IPS DF 6.9 (cell line): ENCODE measurements around the gene LARGE2.

Source experiments
- DNase-seq: peaks from one replicate; pipeline ENCODE4 v3.0.0-alpha.2; 2013; ENCODE audit warnings: low read depth, low spot score
- H3K27ac ChIP-seq: one replicate; pipeline ENCODE4 v1.5.1; 2013; ENCODE audit warnings: low read length, control low read depth
- H3K27me3 ChIP-seq: 2 replicates; pipeline ENCODE4 v1.6.1; 2013; ENCODE audit warnings: mild to moderate bottlenecking, low read length; ENCODE audit not compliant: control insufficient read depth, insufficient read depth
- H3K36me3 ChIP-seq: 2 replicates; pipeline ENCODE4 v1.6.1; 2013; ENCODE audit warnings: low read length; ENCODE audit not compliant: control insufficient read depth, insufficient read depth
- H3K4me1 ChIP-seq: 2 replicates; pipeline ENCODE4 v1.6.1; 2013; ENCODE audit warnings: low read length; ENCODE audit not compliant: control insufficient read depth, insufficient read depth
- H3K4me3 ChIP-seq: 2 replicates; pipeline ENCODE4 v1.5.1; 2013; ENCODE audit warnings: mild to moderate bottlenecking, low read length
- H3K9me3 ChIP-seq: 2 replicates; pipeline ENCODE4 v1.6.1; 2013; ENCODE audit warnings: low read length, inconsistent platforms; ENCODE audit not compliant: control insufficient read depth, insufficient read depth
- WGBS: extraction: QIAGEN DNeasy Blood & Tissue Kit; methylation state at CpG from one replicate; pipeline ENCODE4 v1.1.7; 2013; ENCODE audit warnings: mixed read lengths, missing lambda C conversion rate; ENCODE audit not compliant: insufficient read length, insufficient coverage; 5-methylcytosine and 5-hydroxymethylcytosine counted together

Gene LARGE2

DNA sequence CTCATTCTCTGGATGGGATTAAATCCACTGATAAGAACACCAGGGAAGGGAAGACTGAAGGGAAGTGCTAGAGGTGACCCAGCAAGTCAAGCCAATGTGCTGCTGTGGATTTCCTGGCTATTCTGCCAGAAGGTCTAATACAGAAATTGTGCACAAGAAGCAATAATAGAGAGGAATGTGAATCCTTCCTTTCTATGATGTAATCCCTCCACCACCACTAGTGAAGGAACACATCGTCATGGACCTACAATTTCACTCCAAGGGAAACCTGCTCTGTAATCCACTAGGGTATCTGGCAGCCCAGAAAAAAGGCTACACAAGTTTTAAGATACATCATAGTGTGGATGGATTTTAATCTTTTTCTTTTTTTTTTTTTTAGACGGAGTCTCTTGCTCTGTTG, 17.4 kb downstream of the LARGE2 start:
- Histone ChIP-seq H3K27ac (no peak overlapping the region), H3K27me3 (no peaks in the 10 kb centered on the region), H3K36me3 (peaks cover 5% of the 10 kb centered on the region; the same call in 1 of the 2 replicates), H3K9me3 (no peaks in the 10 kb centered on the region), H3K4me3 (no peak overlapping the region), H3K4me1 (no peaks in the 10 kb centered on the region)
- WGBS, result no CpG with 5 or more reads among the region's 2 CpGs
- DNase-seq, result no peak

DNA sequence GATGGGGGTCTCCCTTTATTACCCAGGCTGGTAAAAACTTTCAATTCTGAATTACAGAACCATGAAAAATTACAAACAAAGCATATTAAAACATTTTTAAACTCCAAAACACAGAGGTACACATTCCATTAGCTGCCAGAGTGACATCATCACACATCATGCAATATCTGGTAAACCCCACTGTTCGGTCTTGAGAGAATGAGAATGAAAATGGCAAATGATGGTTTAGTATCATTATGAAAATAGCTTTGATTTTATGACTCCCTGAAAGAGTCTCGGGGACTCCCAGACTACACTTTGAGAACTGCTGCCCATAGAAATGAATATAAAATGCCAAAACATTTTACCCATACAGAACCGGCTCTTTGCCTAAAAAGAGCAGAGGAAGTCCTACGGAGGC, 18.8 kb downstream of the LARGE2 start:
- Histone ChIP-seq H3K9me3 (no peaks in the 10 kb centered on the region), H3K27me3 (no peaks in the 10 kb centered on the region), H3K4me1 (no peaks in the 10 kb centered on the region), H3K27ac (no peak overlapping the region), H3K36me3 (no peaks in the 10 kb centered on the region; the same call in 1 of the 2 replicates), H3K4me3 (no peak overlapping the region)
- no CpG with 5 or more reads among the region's 4 CpGs for WGBS
- DNase-seq, result no peak

DNA sequence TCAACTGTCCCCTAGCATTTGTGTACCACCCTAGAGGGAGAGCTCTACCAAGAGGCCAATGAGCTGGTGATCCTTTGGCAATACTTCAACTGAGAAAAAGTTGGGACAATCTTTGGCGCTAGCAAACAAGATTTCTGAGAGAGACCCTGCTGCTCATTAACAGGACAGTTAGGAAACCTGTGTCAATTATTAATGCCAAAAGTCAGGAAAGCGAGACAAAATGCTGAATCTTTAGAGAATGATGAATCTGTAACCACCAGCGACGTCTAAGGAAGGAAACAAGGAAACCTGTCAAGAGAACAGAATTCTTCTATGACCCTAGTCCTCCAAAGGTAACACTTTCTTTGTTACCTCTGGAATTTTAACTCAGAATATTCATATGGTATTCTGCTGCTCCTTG, 19.9 kb downstream of the LARGE2 start:
- no peak overlapping the region for H3K4me3 ChIP-seq
- WGBS, result no CpG with 5 or more reads among the region's 4 CpGs
- no peaks in the 10 kb centered on the region; the same call in 1 of the 2 replicates for H3K36me3 ChIP-seq
- no peaks in the 10 kb centered on the region for H3K9me3 ChIP-seq
- no peaks in the 10 kb centered on the region for H3K27me3 ChIP-seq
- DNase-seq, result no peak
- H3K27ac ChIP-seq, result no peak overlapping the region
- H3K4me1 ChIP-seq, result no peaks in the 10 kb centered on the region

DNA sequence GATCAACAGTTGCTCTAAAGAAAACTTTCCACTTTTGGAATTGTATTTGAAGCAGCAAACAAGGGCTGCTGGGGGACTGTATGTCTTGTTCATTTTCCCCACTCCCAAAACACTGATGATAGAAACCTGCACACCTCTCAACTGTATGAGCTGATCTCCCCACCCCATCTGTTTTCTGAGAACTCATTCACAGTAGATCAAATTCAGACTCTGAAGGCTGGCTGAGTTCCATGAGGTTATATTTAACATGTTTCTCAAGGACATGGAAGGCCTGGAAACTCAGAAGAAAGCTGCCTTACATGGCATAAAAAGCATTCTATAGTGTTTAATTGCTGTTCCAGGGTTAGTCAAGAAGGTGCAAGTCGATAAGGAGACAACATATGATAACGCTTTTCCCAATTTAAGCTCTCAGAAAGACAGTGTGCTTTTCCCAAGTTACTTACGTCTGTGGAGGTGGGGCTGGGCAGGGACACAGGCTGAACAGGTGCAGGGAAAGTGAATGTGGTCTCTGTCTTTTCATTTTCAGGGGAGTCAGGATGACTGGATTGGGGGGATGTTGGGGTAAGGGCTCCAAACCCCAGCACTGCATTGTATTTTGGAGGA, 23.0 kb downstream of the LARGE2 start:
- Histone ChIP-seq H3K4me3 (no peak overlapping the region), H3K27ac (no peak overlapping the region), H3K27me3 (no peaks in the 10 kb centered on the region), H3K9me3 (no peaks in the 10 kb centered on the region), H3K36me3 (no peaks in the 10 kb centered on the region; the same call in 1 of the 2 replicates), H3K4me1 (no peaks in the 10 kb centered on the region)
- DNase-seq, result no peak
- WGBS, result no CpG with 5 or more reads among the region's 3 CpGs

DNA sequence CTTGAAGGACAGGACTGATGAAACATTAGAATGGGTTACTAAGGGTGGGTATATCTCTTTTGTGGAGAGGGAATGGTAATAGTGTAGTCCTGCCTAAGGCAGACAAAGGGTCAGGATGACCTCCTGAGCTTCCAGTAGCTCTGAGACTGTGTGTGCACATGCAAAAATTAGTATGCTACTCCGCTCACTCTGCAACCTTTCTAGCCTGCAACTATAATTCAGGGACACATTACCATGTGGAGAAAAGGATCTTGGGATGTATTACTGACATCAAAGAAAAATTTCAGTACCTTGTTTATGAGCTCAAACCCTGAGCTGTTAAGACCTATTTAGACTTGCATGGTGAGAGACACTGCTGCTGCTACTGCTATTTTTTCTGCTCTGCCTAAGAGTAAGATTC, 25.4 kb downstream of the LARGE2 start:
- WGBS, result no CpG with 5 or more reads among the region's 1 CpG

DNA sequence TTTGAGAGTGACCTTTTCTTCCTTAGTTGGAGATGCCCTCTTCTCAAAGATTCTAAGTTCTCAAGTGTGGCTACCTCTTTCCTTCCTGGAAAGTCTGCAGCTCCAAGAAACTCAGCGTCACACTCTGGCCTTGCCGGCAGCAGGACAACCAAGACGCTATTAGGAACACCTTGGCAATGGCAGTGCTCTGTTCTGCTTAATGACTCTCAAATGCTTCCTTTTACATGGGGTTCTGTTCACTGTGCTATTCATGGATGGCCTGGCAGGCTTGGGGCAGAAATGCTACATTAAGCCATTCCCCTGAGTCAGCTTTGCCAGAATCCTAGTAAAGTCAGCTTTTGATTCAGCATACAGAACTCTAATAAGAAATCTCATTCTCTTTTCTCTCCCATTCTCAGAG, 25.9 kb downstream of the LARGE2 start:
- Histone ChIP-seq H3K27me3 (no peaks in the 10 kb centered on the region), H3K9me3 (no peaks in the 10 kb centered on the region), H3K4me3 (no peak overlapping the region), H3K36me3 (no peaks in the 10 kb centered on the region; the same call in 1 of the 2 replicates), H3K27ac (no peak overlapping the region), H3K4me1 (no peaks in the 10 kb centered on the region)
- no CpG with 5 or more reads among the region's 3 CpGs for WGBS
- DNase-seq, result no peak

More for the DNA sequence above, 25.4 kb downstream of the LARGE2 start:
- Histone ChIP-seq H3K9me3 (no peaks in the 10 kb centered on the region), H3K4me3 (no peak overlapping the region), H3K4me1 (no peaks in the 10 kb centered on the region), H3K36me3 (no peaks in the 10 kb centered on the region; the same call in 1 of the 2 replicates), H3K27me3 (no peaks in the 10 kb centered on the region), H3K27ac (no peak overlapping the region)
- no peak for DNase-seq

DNA sequence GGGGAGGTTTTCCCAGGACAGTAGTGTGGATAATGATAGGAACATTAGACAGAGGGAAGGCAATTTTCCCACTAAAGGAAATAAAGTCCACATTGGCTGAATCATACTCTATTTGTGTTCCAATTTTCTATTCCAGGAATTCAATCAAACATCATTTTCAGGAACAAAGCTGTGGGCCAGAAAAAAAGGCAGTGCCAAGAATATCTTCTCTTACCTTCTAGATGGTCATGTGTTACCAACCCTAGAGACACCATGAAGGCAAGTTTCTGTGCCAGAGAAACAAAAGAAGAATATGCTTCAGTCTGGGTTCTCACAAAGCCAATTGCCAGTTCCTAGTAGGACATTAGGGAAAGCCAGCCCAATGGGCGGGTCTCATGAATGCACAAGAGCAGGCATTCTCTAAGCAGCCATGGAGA, 27.5 kb downstream of the LARGE2 start:
- Histone ChIP-seq H3K27me3 (no peaks in the 10 kb centered on the region), H3K9me3 (no peaks in the 10 kb centered on the region), H3K27ac (no peak overlapping the region), H3K4me3 (no peak overlapping the region), H3K4me1 (no peaks in the 10 kb centered on the region), H3K36me3 (no peaks in the 10 kb centered on the region; the same call in 1 of the 2 replicates)
- no CpG with 5 or more reads among the region's 1 CpG for WGBS
- DNase-seq, result no peak

DNA sequence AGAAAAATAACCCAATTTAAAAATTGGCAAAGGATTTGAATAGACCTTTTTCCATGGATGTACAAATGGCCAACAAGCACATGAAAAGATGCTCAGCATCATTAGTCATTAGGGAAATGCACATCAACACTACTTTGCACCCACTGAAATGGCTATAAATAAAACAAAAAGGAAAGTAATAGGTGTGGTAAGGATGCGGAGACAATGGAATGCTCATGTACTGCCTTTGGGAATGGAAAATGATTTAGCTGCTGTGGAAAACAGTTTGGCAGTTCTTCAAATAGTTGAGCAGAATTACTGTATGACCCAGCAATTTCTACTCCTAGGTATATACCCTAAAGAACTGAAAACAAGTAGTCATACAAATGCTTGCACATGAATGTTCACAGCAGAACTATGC, 37.4 kb downstream of the LARGE2 start:
- Histone ChIP-seq H3K4me1 (no peaks in the 10 kb centered on the region), H3K36me3 (no peaks in the 10 kb centered on the region; the same call in 1 of the 2 replicates), H3K27me3 (no peaks in the 10 kb centered on the region), H3K27ac (no peak overlapping the region), H3K4me3 (no peak overlapping the region), H3K9me3 (no peaks in the 10 kb centered on the region)
- no CpG with 5 or more reads among the region's 1 CpG for WGBS
- DNase-seq, result no peak

DNA sequence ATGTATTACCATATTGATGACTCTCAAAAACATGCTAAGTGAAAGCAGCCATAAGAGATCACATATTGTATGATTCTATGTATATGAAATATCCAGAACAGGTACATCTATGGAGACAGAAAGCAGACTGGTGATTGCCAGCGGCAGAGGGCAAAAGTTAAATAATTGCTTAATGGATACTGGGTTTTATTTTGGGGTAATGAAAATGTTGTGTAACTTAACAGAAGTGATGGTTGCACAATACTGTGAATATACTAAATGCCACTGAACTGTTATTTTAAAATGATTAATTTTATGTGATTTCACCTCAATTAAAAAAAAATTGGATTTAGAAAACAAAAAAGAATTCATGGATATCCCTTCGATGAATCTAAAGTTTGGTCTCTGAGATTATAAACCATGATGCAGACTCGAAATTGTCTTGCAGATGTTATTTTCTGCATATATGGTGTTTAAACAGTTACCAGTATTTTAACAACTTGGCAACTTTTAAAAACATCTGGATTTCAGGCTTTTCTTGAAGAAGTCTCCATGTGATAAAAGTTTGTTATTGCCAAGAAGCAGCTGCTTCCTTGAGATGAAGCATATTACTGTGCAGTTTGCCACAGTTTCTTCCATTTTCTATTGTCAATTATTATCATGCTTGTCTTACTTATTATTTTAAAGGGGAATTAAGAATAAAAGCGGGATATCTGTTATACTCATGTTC, 38.1 kb downstream of the LARGE2 start:
- no peaks in the 10 kb centered on the region; the same call in 1 of the 2 replicates for H3K36me3 ChIP-seq
- no peaks in the 10 kb centered on the region for H3K4me1 ChIP-seq
- no peaks in the 10 kb centered on the region for H3K9me3 ChIP-seq
- H3K27ac ChIP-seq, result no peak overlapping the region
- no peak for DNase-seq
- WGBS, result no CpG with 5 or more reads among the region's 4 CpGs
- H3K4me3 ChIP-seq, result no peak overlapping the region
- no peaks in the 10 kb centered on the region for H3K27me3 ChIP-seq

DNA sequence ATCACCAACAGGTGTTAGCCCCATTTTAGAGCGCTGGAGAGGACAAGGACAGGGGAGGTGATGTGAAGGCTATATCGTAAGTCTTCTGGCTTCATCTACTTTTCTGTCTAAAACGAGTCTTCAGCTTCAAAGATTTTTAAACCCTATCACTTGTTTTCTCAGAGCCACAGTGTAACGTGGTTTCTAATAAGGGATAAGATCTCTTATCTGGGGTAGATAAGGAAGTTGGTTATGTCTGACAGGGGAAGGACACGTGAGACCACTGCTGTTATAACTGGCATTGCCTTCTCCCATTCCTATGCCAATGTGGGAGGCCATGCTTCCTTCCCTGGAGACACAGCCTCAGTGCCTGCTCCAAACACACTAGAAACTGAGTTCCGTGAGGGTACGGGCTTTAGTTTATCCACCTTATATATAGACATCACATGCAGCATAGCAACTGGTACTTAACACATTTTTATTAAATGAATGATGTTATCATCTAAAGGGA, 39.3 kb downstream of the LARGE2 start:
- WGBS, result no CpG with 5 or more reads among the region's 7 CpGs

More for the DNA sequence above, 39.3 kb downstream of the LARGE2 start:
- H3K27me3 ChIP-seq, result no peaks in the 10 kb centered on the region
- H3K36me3 ChIP-seq, result no peaks in the 10 kb centered on the region
- H3K9me3 ChIP-seq, result no peaks in the 10 kb centered on the region
- H3K4me3 ChIP-seq, result no peak overlapping the region
- no peaks in the 10 kb centered on the region for H3K4me1 ChIP-seq
- H3K27ac ChIP-seq, result no peak overlapping the region
- DNase-seq, result no peak
